NCI-H187 treated with DMSO at 0.1 percent for 48 hours (cell line): Measurements from ENCODE around the gene HEATR5B.
"Not testable (repeated sequence)": the region's sequence is repeated elsewhere in the genome, so short reads cannot be mapped to it uniquely, and the experiment has no call there.

Experiments used
- DNase-seq: peaks from one replicate; lab custom pipeline; 2025; lab: John Stamatoyannopoulos, UW

The HEATR5B gene

DNA sequence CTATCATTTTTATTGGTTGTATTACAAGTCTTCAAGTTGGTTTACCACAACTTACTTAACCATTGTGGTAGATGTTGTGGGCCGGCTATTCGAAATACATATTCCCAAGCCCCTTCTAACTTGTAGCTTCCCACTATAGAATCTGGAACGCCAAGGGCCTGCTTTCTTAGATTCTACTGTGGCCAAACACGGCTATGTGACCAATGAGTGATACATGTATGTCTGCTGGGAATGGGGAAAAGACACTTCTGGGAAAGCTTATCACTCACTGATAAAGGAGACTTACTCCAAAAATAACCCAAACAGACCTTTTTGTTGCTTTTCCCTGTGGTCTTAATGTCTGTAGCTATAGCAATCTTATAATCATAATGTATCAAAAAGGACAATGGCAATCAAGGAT, 142.3 kb downstream of the HEATR5B start:
- no peak for DNase-seq

- DNase-seq, result not testable (repeated sequence)
These were observed 147.6 kb downstream of the HEATR5B start for GRCh38 chr2:36936526-36936925.

DNA sequence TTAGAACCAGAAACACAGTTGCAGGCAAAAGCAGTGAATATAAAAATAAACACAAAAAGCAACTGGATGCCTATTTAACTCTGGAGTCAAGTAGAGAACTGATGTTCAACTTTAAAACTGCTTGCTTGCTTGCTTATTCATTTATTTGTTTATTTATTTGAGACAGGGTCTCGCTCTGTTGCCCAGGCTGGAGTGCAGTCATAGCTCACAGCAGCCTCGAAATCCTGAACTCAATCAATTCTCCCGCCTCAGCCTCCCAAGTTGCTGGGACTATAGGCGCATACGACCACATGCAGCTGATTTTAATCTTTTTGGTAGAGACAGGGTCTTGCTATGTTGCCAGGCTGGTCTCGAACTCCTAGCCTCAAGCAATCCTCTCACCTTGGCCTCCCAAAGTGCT, 152.5 kb downstream of the HEATR5B start:
- DNase-seq, result not testable (repeated sequence)
